HG03378 (cell line): ENCODE measurements around the gene ACTA2.

Experiments used
- ATAC-seq: cut with Tn5 transposase; IDR thresholded peaks from one replicate; pipeline ENCODE4 v1.9.1; 2021; ENCODE audit warnings: mild to moderate bottlenecking, moderate library complexity; ENCODE audit not compliant: unreplicated experiment

Gene ACTA2

DNA sequence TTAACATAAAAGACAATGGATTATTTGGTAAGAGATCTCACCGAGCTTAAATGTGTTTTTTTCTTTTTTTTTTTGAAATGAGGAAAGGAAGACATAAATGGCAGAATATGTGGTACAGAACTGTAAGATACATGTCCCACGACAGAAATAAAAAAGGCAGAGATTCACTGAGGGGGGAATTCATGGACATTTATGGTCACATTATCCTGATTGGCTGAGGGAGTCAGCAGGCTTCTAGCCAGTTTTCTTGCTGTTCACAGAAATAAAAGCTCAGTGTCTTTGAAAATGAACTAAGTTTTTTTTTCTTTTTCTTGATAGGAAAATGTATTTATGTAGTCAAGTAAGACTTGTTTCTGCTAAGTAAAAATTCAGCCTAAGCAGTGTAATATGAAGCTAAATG, 29.8 kb upstream of the ACTA2 start:
- no peak for ATAC-seq

DNA sequence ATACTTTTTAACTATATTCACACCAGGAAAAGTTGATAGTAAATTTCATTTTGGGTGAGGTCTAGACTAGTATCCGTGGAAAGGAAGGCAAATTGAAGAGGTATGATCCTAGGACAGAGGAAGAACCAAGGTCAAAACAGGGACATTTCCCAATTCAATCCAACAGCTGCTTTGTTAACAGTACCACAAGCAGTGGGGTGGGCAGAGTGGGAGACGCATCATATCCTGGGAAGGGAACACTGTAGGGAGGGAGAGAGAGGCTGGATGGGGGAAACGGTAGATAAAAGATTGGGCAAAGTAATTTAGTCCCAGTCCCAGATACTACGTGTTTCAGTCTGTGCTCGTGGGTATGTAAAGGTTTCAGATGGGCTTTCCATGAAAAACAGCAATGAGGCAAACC, 28.9 kb upstream of the ACTA2 start:
- ATAC-seq = no peak

DNA sequence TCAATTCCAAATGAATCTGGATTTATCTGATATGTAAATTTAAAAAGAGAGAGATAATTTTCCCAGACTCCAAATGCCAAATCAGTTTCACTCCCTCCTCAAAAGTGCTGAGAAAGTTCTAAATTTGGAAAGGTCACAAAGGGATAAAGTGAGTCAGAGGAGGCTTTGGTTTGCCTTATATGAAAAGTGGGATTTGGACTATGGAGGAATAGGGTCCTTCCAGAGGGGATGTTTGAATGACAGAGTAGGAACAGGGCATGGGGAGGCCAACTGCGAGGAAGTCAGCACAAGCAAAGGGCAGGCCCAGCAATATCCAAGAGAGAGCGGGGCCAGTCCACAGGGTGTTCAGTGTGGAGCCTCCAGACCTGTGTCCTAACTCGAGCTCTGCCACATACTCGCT, 28.2 kb upstream of the ACTA2 start:
- no peak for ATAC-seq

DNA sequence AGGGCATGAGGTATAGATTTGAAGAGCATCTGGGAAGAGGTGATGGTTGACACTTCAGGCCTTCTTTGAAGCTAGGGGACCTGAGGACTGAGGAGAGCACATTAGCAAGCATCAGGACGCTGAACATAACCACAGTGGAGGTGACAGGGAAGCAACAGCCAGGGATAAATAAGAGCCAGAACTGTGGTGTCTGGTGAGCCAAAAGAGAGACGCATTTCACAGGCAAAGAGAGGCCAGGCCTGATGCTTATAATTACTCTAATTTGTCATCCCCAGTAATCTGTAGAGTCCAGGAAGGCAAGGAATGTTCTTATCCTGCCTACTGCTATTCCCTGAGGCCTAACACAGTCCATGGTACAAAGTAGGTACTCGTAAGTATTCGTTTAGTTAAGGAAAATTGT, 27.7 kb upstream of the ACTA2 start:
- ATAC-seq = no peak

DNA sequence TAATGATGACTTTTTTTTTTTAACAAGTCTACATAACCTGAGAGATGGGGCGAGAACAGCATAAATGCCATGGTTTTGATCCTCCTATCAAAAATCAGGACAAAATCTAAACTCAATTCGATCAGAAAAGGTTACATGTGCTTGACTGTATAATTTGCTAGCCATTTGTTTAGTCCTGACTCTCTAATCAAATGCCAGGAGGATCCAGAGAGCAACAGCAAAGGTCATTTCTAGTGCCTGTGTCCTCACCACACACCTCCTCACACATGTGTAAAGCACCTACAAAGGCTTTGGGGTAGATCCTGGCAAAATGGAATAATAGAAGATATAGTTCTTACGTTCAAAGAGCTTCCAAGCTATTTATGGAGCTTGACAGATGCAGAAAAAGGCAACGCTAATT, 27.0 kb upstream of the ACTA2 start:
- ATAC-seq = no peak

DNA sequence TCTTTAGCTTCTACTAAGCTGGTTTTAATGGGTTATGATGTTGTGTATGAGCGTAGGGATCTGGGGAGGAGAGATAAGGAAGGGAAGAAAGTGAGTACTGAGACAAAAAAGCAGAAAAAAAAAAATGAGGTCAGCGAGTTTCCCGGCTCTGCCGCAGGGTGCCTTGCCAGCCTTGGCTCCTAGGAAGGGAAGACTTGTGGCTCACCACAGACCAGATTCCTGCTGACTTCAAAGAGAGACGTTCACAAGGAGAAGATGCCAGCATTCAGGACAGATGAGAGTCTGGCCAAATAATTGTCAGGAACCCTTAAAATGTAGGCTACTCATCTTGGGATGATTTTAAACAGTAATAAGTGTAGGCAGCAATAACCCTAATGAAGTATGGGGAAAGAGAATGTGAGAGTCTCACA, 26.6 kb upstream of the ACTA2 start:
- ATAC-seq = no peak

DNA sequence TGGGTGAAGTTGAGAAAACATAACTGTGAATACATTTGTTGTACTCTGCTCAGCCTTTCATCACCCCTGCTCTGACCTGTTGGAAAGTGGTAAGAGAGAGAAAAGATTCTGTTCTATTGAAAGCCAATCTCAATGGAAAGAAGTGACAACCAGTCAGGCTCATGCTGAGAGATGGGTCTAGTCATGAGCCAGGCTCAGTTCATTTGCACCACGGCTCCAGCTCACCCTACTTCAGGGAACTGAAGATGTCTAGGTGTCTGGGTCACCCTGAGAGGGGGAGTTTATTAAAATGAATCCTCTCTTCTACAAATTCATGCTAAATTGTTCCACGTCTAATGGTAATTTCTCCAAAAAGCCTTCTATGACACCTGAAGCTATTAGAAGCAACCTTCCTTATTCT, 25.9 kb upstream of the ACTA2 start:
- no peak for ATAC-seq

DNA sequence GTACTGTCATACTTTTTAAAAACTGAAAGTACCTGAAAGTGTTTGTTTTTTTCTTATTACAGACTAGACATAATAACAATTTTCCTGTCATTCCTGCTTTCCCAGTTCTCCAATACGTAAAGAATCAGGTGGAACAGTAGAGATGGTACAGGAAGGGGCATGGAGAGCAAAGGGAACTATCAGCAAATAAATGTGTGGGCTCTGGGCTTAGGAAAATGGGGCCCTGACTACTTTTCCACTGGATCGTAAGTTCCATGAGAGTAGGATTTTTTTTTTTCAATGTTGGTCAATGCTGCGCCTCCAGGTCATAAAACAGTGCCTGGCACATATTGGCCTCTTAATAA, 22.8 kb upstream of the ACTA2 start:
- no peak for ATAC-seq

DNA sequence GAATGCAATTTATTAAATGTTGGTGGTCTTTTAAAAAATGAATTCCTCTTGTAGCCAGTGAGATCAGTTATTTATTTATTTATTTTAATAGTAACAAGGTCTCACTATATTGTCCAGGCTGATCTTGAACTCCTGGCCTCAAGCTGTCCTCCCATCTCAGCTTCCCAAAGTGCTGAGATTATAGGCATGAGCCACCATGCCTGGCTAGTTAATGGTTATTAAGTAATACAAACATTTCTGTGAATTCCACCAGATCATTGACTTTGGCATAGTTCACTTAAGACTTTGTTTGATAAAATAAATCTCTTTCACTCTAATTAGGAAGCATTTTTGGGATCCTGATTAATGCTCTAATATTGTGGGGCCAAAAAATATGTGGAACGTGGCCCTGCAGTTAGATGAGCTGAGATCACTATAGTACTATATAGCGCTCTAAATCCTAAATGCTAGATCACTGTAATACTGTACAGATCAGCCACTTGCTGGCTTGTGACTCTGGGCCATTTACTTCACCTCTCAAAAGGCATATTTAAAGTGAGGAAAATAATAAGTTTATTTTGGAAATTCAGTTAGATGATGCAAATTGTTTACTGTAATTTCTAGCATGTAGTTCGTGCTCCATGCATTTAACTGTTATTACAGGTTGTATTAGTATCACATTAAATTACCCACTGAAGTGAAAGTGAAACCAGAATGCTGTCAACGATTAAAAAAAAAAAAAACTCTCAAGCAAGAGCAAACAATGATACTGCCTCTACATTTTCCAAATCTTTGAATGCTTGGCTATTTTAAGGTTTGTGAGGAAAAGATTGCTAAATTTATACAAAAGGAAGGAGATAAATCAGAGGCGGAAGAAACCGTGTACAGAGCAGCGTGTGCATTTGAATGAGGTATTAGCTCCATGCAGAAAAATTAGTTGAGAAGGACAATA, 22.1 kb upstream of the ACTA2 start:
- no peak for ATAC-seq

DNA sequence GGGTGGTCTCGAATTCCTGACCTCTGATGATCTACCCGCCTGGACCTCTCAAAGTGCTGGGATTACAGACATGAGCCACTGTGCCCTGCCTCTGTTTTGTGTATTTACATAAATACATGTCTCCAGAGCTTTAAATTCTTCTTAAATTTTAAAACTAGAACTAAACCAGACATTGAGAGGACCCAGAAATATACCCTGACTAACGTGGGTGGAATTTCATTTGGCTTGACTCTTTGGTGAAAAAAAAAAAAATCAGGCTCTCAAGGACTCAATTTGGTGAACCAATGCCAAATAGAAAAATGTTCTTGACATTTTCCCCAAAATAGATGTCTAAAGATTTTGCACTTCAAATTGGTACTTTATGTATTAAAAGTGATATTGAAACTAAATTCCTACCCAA, 21.4 kb upstream of the ACTA2 start:
- no peak for ATAC-seq

DNA sequence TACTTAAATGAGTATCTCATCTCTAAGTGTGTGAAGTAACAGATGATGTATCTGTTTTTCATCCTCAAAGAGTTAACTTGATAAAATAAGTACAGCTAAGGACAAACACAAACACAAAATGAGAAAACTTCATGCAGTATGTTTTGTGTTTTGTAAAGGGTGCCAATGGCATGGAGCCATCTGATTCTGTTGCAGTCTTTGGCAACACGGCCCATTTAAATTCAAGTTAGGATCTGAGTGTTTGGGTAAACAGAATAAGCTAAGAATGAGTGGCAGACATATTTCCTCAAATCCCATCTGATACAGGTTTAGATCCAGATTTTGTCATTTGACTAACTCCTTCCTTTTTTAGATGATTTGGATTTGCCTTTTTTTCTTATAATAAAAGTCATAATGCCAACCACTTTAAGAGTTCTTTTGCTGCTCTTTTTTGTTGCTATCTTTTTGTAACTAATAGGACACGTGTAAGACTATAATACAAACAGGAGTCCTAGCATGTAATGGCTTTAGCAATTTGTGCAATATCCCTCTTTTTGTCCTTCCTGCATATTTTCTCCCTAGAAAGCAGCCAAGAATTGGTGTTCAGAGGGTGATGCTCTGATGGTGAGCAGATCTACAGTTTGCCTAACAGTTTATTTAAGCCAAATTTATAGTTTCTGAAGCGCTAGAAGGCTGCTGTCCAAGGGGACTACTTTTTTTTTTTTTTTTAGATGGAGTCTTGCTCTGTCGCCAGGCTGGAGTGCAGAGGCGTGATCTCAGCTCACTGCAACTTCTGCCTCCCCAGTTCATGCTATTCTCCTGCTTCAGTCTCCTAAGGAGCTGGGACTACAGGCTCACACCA, 18.9 kb upstream of the ACTA2 start:
- ATAC-seq = no peak

DNA sequence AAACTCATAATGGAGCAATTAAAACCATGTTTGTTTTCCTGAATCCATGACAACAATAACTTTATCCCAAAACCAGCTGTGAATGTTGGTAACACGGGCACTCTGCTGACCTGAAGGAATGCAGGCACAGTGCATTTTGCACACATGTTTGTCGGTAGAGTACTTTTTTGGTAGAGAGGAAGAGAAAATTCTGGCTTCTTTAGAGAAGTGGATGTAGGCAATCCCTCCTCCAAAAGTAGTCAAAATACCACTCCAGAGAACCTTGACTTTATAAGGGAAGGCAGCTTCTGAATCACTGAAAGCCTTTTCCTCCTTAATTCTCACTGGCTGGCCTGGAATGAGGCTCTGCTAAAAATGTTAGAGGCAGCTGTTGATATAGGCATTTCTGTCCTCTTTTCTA, 15.8 kb upstream of the ACTA2 start:
- ATAC-seq = no peak

DNA sequence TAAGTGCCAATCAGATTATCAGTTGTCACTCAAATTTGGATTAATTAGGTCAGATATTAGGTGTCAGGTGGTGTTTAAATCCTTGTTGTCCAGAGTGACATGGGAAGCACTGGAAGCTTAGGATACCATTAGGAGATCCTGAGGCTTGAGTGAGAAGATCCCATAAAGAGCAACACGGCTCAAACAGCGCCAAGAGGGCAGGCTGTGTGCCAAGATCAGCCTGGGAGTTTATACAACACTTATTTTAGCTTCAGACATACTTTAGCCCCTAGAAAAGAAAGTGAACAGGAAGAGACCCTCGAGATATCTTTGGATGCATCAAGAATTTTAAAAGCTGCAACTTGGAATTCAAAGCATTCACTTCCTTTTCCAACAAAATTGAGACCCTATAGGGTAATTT, 14.2 kb upstream of the ACTA2 start:
- no peak for ATAC-seq

DNA sequence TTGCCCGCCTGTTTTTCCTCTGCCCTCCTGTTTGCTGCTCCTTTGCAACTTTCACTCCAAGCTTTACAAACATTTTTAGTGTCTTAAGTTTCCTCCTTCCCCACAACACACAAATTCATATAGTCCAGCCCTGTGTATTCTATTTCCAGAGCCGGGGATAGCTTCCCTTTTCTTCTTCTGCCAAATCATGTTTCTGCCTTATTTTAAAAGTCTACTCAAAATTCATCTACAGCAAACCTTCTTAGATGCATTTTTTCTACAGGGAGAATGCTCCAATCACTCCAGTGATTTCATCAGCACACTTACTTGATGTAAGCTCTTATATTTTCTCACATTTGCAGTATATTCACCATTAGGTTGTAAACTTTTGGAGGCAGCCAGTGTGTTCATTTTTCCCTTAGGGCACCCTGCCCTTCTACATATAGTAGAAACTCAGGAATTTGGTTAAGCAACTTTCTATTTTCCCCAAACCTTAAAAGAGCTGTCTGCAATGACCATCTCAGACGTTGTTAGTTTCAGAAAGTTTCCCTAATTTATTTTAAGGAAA, 12.4 kb upstream of the ACTA2 start:
- no peak for ATAC-seq

DNA sequence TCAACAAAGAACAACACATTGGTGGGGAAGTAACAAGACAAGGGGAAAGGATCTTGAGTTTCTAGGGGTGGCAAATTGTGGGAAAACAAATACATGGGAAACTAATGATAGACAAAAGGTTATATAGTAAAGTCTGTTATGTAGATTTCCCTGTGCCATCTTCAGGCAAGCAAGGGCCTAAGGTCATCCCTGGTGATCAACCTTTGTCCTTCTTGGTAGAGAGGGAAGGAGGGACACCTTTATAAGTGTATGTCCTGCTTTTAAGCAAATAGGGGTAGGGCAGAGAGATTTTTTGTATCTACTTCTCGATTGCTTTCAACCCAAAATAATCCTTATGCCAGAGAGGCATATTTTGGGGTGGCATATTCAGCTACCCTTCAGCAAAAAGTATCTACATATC, 11.8 kb upstream of the ACTA2 start:
- no peak for ATAC-seq

DNA sequence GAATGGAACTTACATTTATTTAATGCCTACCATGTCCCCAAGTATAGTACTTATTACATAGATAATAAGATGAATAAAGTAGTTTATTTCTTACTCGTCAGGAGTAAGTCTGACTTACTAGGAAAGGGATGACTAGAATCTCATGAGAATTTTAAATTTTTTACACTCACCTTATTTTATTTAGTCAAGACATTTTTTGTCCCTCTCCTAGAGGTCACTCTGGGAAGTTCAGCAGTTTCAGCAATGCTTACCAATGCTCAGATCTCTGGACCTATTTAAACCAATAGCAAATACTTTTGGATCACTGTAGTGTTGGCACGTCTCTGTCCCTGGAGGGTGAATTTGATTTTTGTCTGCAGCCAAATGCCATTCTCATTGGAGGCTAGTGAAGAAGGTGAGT, 10.7 kb upstream of the ACTA2 start:
- ATAC-seq = no peak

DNA sequence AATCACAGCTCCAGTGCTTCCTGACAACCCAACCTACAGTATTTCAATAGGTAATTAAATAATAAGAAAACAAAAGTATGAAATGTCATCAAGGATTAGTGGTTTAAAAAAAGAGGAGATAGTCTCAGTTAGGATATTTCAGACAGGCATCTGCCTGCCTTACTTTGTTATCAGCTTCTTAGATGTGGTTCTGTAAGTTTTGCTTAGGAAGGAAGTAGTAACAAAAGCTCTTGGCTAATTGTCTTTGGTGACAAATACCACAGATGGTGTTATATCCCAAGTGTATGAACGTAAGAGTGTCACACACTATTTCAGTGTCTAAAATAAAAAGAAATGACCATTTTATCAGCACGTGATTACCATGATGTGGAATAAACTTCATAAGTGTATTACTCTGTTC, 9.8 kb upstream of the ACTA2 start:
- ATAC-seq = no peak

DNA sequence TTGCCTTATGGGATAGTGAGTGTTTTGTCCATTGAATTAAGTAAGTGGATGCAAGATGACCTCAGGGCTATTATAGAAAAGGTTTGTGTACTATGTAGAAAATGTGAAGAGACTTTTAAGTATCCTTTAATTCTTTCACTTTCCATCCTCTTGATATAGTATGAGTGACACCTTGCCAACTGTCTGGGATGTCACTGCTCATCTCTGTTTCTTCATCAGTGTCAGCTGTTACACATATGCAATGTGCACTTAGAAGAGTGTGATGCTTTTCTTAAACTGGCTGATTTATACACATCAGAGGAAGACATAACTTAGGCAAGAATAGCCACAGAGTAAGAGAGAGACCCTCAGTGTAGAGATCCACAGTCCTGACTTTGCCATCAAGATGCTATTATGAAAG, 8.7 kb upstream of the ACTA2 start:
- ATAC-seq = no peak

DNA sequence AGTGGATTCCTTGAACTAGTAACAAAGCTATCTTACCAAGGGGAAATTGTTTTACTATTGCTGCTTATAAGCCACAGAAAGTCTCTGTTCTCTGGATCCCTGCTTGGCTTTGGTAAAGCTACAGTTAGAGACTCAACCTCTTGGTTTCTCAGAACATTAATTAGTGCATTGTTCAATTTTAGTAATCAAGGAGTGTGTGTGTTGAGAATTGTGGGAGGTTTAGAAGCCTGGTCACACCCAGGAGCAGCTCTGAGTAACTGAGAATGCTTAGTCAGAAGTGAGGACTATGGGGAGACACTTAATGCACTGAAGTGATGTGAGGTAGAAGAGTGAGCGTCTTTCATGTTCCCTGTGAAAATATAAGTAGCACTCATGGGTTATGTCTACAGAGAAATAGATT, 8.2 kb upstream of the ACTA2 start:
- ATAC-seq = no peak

DNA sequence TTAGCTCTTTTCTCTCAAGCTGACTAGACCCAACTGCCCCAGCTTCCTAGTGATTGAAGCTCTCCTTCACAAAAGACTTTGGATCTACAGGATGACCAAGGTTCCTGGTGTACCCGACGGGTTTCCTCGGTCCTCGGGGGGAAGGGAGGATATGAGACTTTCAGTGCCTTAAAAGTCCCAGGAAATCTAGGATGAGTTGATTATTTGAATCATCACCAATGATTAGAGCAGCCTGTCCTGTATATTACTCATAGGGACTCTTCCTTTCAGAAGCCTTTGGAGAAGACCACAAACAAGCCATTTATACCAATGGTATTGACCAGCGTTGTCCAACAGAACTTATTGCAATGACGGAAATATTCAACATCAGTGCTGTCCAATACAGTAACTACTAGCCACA, 6.1 kb upstream of the ACTA2 start:
- no peak for ATAC-seq

DNA sequence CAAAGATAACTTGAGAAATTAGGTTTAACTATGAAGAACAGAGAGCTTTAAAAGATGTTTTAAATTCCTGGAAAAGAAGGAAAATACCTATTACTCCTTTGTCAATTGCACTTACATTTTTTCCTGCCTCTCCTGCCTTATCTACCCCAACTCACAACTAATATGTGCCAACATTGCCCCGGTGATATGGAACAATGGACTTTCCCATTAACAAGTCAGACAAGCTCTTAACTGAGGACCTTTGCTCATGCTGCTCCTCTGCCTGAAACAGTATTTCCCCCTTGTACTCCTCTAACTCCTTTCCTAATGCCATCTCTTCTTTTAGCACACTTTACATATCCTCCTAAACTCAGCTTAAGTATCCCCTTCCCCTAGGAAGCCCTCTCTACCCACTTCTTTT, 4.8 kb upstream of the ACTA2 start:
- ATAC-seq = no peak

DNA sequence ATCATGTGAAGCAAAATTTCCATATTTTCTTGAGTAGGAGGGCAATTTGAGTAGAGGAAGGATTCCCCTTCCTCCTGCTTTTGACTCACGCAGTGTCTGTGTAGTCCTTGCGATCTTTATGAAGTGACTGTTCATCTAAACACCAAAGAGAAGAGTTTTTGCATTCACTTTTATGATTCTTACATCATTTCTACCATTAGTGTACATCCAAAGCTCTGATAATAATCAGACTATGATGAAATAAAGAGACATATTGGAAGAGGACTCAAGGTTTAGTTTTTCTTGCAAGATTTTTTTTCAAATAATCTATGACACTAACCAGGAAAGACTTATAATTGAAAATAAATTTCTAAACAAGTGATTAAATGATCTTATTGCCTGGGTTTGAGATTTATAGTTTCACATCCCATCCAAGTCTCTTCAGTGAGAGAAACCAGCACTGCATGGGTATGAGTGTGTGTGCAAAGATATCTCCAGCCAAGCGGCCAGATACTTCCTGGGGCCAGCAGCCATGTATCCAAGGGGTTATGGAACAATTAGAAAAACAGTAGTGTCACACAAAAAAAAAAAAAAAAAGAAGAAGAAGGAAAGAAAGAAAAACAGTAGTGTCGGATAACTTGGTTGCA, 2.0 kb upstream of the ACTA2 start:
- ATAC-seq = no peak
